Liver (tissue), 3 donors: ENCODE measurements around the gene MLLT6.

ENCODE experiments used
- FOXA1 ChIP-seq: IDR thresholded peaks from 2 replicates; pipeline ENCODE4 v1.6.1; 2016; ENCODE audit warnings: antibody characterized with exemption
- JUND ChIP-seq, 2 donors: IDR thresholded peaks; 2 replicates each; pipeline ENCODE4 v1.6.1; 2016; ENCODE audit warnings: antibody characterized with exemption in 2 of 2
- RAD21 ChIP-seq, 2 donors: IDR thresholded peaks; 2 replicates each; pipeline ENCODE4 v1.6.1; 2016; ENCODE audit warnings: antibody characterized with exemption in 2 of 2, mild to moderate bottlenecking in 2 of 2
- SP1 ChIP-seq: IDR thresholded peaks from 2 replicates; pipeline ENCODE4 v1.6.1; 2018; ENCODE audit warnings: antibody characterized with exemption, mild to moderate bottlenecking
- YY1 ChIP-seq: IDR thresholded peaks from 2 replicates; pipeline ENCODE4 v1.6.1; 2016; ENCODE audit warnings: antibody characterized with exemption, mild to moderate bottlenecking
- TF ChIP-seq, protein P1 (sequence below): fragments of 150-350 bp; IDR thresholded peaks from 2 replicates; pipeline ENCODE4 v1.5.1; 2017; ENCODE audit warnings: improper control_type of control experiment, low read depth, low read length; ENCODE audit not compliant: missing input control
- donor health status: healthy.
- donor health status: healthy.

DNA sequence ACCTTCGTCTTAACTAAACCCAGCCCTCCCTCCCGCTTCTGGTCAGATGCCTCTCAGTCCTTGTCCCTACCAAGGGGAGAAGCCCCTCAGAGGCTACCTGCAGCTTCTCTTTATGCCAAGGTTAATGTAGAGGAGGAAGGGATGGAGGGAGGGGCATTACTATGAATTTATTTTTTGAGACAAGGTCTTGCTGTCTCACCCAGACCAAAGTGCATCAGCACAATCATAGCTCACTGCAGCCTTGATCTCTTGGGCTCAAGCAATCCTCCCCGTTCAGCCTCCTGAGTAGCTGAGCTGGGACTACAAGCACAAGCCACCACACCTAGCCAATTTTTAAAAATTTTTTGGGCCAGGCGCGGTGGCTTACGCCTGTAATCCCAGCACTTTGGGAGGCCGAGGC is 45.7 kb upstream of the MLLT6 start:
- TF ChIP-seq, protein P1, sequence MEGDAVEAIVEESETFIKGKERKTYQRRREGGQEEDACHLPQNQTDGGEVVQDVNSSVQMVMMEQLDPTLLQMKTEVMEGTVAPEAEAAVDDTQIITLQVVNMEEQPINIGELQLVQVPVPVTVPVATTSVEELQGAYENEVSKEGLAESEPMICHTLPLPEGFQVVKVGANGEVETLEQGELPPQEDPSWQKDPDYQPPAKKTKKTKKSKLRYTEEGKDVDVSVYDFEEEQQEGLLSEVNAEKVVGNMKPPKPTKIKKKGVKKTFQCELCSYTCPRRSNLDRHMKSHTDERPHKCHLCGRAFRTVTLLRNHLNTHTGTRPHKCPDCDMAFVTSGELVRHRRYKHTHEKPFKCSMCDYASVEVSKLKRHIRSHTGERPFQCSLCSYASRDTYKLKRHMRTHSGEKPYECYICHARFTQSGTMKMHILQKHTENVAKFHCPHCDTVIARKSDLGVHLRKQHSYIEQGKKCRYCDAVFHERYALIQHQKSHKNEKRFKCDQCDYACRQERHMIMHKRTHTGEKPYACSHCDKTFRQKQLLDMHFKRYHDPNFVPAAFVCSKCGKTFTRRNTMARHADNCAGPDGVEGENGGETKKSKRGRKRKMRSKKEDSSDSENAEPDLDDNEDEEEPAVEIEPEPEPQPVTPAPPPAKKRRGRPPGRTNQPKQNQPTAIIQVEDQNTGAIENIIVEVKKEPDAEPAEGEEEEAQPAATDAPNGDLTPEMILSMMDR: no peak
- TF ChIP-seq JUND (IDR thresholded peaks at IDR 0.05) (no peak), FOXA1 (no peak), YY1 (no peak), RAD21 (IDR thresholded peaks at IDR 0.05) (no peak), SP1 (no peak)
